GM18505 (cell line): ENCODE measurements around the gene GATC.
"Not testable (repeated sequence)": the region's sequence is repeated elsewhere in the genome, so short reads cannot be mapped to it uniquely, and the experiment has no call there.

Experiments used
- ATAC-seq: cut with Tn5 transposase; IDR thresholded peaks from one replicate; pipeline ENCODE4 v1.9.1; 2021; ENCODE audit not compliant: unreplicated experiment
- POLR2A ChIP-seq: IDR thresholded peaks from 4 replicates; pipeline ENCODE4 v1.6.1; 2011; ENCODE audit warnings: borderline replicate concordance; ENCODE audit not compliant: insufficient read depth, insufficient read length; ENCODE audit errors: extremely low read depth

GATC gene

GRCh38 chr12:120417917-120418580, 28.2 kb upstream of the GATC start:
- no peak for ATAC-seq
- no peak for TF ChIP-seq POLR2A

- ATAC-seq, result no peak
- no peak for TF ChIP-seq POLR2A
Measured at GRCh38 chr12:120421701-120422100, 24.5 kb upstream of the GATC start.

- no peak for TF ChIP-seq POLR2A
- no peak for ATAC-seq
Measured at GRCh38 chr12:120422892-120423456, 23.3 kb upstream of the GATC start.

- ATAC-seq, result no peak
- TF ChIP-seq POLR2A, result no peak
Measured at GRCh38 chr12:120425797-120426196, 20.4 kb upstream of the GATC start.

- no peak for ATAC-seq
- TF ChIP-seq POLR2A, result no peak
Measured at GRCh38 chr12:120428597-120429229, 17.5 kb upstream of the GATC start.

GRCh38 chr12:120429368-120429767, 16.9 kb upstream of the GATC start:
- no peak for ATAC-seq
- no peak for TF ChIP-seq POLR2A

- no peak for ATAC-seq
- no peak for TF ChIP-seq POLR2A
Measured at GRCh38 chr12:120432772-120433525, 13.3 kb upstream of the GATC start.

- ATAC-seq, result peak; percentile 91
- peak; percentile 94 for TF ChIP-seq POLR2A
Measured at GRCh38 chr12:120437735-120438494, 8.3 kb upstream of the GATC start, which contains the start of gene COX6A1. Gene COX6A1, plus strand, starts transcription at chr12:120438113. Its CDS starts 14 bp downstream, at chr12:120438127.

GRCh38 chr12:120438495-120439198, 7.6 kb upstream of the GATC start:
- no peak for TF ChIP-seq POLR2A
- no peak for ATAC-seq

- no peak for ATAC-seq
- TF ChIP-seq POLR2A, result no peak
Measured at GRCh38 chr12:120439646-120440247, 6.5 kb upstream of the GATC start.

GRCh38 chr12:120444676-120445075, 1.6 kb upstream of the GATC start:
- no peak for TF ChIP-seq POLR2A
- ATAC-seq, result no peak

- ATAC-seq, result not testable (repeated sequence)
Measured at GRCh38 chr12:120446844-120447178, 567 bp downstream of the GATC start.

GRCh38 chr12:120447992-120448391, 1.7 kb downstream of the GATC start:
- ATAC-seq, result no peak
- TF ChIP-seq POLR2A, result no peak

- ATAC-seq, result not testable (repeated sequence)
Measured at GRCh38 chr12:120452524-120452923, 6.3 kb downstream of the GATC start.
